Skeletal muscle tissue (tissue), 4 donors: ENCODE measurements around the gene NSMF. TPM values are rescaled to one million over a fixed set of nuclear protein-coding genes. Genes with fewer than 3 reads are reported as not detected.
"Not testable (repeated sequence)": the region's sequence is repeated elsewhere in the genome, so short reads cannot be mapped to it uniquely, and the experiment has no call there.

ENCODE experiments used
- H3K27ac ChIP-seq: one replicate; pipeline ENCODE4 v1.7.0; 2013; ENCODE audit warnings: mild to moderate bottlenecking, low read depth, low read length, inconsistent platforms
- H3K27me3 ChIP-seq, 3 donors: one replicate each; pipeline ENCODE4 v1.7.0; 2013; ENCODE audit warnings: low read length in 3 of 3; ENCODE audit not compliant: control insufficient read depth in 3 of 3, insufficient read depth in 3 of 3
- H3K36me3 ChIP-seq, 3 donors: one replicate each; pipeline ENCODE4 v1.7.0; 2013; ENCODE audit warnings: low read length in 3 of 3; ENCODE audit not compliant: control insufficient read depth in 3 of 3, insufficient read depth in 3 of 3
- H3K4me1 ChIP-seq, 3 donors: one replicate each; pipeline ENCODE4 v1.7.0; 2013; ENCODE audit warnings: low read length in 3 of 3, mild to moderate bottlenecking in 3 of 3; ENCODE audit not compliant: control insufficient read depth in 3 of 3, insufficient read depth in 3 of 3
- H3K4me3 ChIP-seq, 3 donors: one replicate each; pipeline ENCODE4 v1.7.0; 2013; ENCODE audit warnings: low read length in 3 of 3
- H3K9ac ChIP-seq, 3 donors: one replicate each; pipeline ENCODE4 v1.7.0; 2013; ENCODE audit warnings: low read length in 3 of 3, mild to moderate bottlenecking in 3 of 3, moderate library complexity in 2 of 3, low read depth in 1 of 3
- H3K9me3 ChIP-seq, 3 donors: one replicate each; pipeline ENCODE4 v1.7.0; 2013; ENCODE audit warnings: low read length in 3 of 3; ENCODE audit not compliant: control insufficient read depth in 3 of 3
- total RNA-seq: library from RNA; depleted of rRNA; stranded (reverse); fragments of >200 nt; gene quantifications from one replicate; pipeline ENCODE4 v1.2.3, GENCODE V29; 2014
- donor health status: Osteomylitis.

NSMF gene
- total RNA-seq, 1 donor from 2014 or later, result 4.2 TPM

GRCh38 chr9:137412431-137412830, 46.7 kb downstream of the NSMF start:
- peak overlapping the region; percentile 47 for H3K27ac ChIP-seq
- no peaks in the 10 kb centered on the region for H3K36me3 ChIP-seq
- no peaks in the 10 kb centered on the region for H3K27me3 ChIP-seq
- H3K4me1 ChIP-seq, result peaks cover 11 to 31% (median 17%) of the 10 kb centered on the region in 3 donors
- H3K4me3 ChIP-seq, result no peak overlapping the region
- H3K9me3 ChIP-seq, result no peaks in the 10 kb centered on the region
- peak overlapping the region in 1 of 3 donors; percentile 8 for H3K9ac ChIP-seq

GRCh38 chr9:137411645-137412380, 47.3 kb downstream of the NSMF start:
- Histone ChIP-seq H3K4me1 (peaks cover 14 to 36% (median 24%) of the 10 kb centered on the region in 3 donors), H3K4me3 (no peak overlapping the region), H3K27ac (peak overlapping the region; percentile 72), H3K9me3 (no peaks in the 10 kb centered on the region), H3K9ac (peak overlapping the region in 2 of 3 donors; percentile 32 to 62), H3K27me3 (no peaks in the 10 kb centered on the region), H3K36me3 (no peaks in the 10 kb centered on the region)

GRCh38 chr9:137411260-137411644, 47.9 kb downstream of the NSMF start:
- Histone ChIP-seq H3K4me3 (no peak overlapping the region), H3K27ac (peak overlapping the region; percentile 25), H3K9me3 (no peaks in the 10 kb centered on the region), H3K9ac (no peak overlapping the region), H3K27me3 (no peaks in the 10 kb centered on the region), H3K4me1 (peaks cover 14 to 39% (median 28%) of the 10 kb centered on the region in 3 donors), H3K36me3 (no peaks in the 10 kb centered on the region)

- H3K27ac ChIP-seq, result peak overlapping the region; percentile 25
- no peaks in the 10 kb centered on the region for H3K36me3 ChIP-seq
- no peak overlapping the region for H3K4me3 ChIP-seq
- no peaks in the 10 kb centered on the region for H3K9me3 ChIP-seq
- peak overlapping the region in 1 of 3 donors; percentile 8 for H3K9ac ChIP-seq
- H3K27me3 ChIP-seq, result no peaks in the 10 kb centered on the region
- peaks cover 14 to 40% (median 30%) of the 10 kb centered on the region in 3 donors for H3K4me1 ChIP-seq
Observed at GRCh38 chr9:137410891-137411249, 48.3 kb downstream of the NSMF start.

- H3K27ac ChIP-seq, H3K9me3 ChIP-seq, H3K36me3 ChIP-seq, H3K4me3 ChIP-seq, H3K27me3 ChIP-seq: not testable (repeated sequence)
- peak overlapping the region in 1 of 3 donors; percentile 8 for H3K9ac ChIP-seq
- H3K4me1 ChIP-seq, result peaks cover 14 to 40% (median 30%) of the 10 kb centered on the region in 3 donors
Observed at GRCh38 chr9:137410236-137410890, 48.8 kb downstream of the NSMF start.

GRCh38 chr9:137409515-137409914, 49.6 kb downstream of the NSMF start:
- H3K9me3 ChIP-seq, result no peaks in the 10 kb centered on the region
- peaks cover 12 to 37% (median 27%) of the 10 kb centered on the region in 3 donors for H3K4me1 ChIP-seq
- no peaks in the 10 kb centered on the region for H3K36me3 ChIP-seq
- H3K4me3 ChIP-seq, result no peak overlapping the region
- no peaks in the 10 kb centered on the region for H3K27me3 ChIP-seq
- no peak overlapping the region for H3K9ac ChIP-seq
- H3K27ac ChIP-seq, result no peak overlapping the region

GRCh38 chr9:137408651-137409405, 50.3 kb downstream of the NSMF start:
- no peaks in the 10 kb centered on the region for H3K36me3 ChIP-seq
- H3K27ac ChIP-seq, result no peak overlapping the region
- H3K4me3 ChIP-seq, result no peak overlapping the region
- no peak overlapping the region for H3K9ac ChIP-seq
- H3K4me1 ChIP-seq, result peaks cover 7 to 32% (median 22%) of the 10 kb centered on the region in 3 donors
- H3K9me3 ChIP-seq, result no peaks in the 10 kb centered on the region
- no peaks in the 10 kb centered on the region for H3K27me3 ChIP-seq

- H3K27me3 ChIP-seq, result no peaks in the 10 kb centered on the region
- H3K4me1 ChIP-seq, result peaks cover 7 to 29% (median 22%) of the 10 kb centered on the region in 3 donors
- no peaks in the 10 kb centered on the region for H3K9me3 ChIP-seq
- peak overlapping the region in 2 of 3 donors; percentile 62 to 69 for H3K9ac ChIP-seq
- peak overlapping the region; percentile 36 for H3K27ac ChIP-seq
- H3K4me3 ChIP-seq, result peak overlapping the region; percentile 14 to 69 (median 46)
- H3K36me3 ChIP-seq, result no peaks in the 10 kb centered on the region
Observed at GRCh38 chr9:137407590-137408300, 51.4 kb downstream of the NSMF start.

GRCh38 chr9:137406876-137407589, 52.1 kb downstream of the NSMF start:
- H3K9me3 ChIP-seq, result no peaks in the 10 kb centered on the region
- H3K27ac ChIP-seq, result peak overlapping the region; percentile 36
- H3K4me3 ChIP-seq, result peak overlapping the region; percentile 14 to 69 (median 46)
- H3K9ac ChIP-seq, result peak overlapping the region in 2 of 3 donors; percentile 62 to 69
- no peaks in the 10 kb centered on the region for H3K36me3 ChIP-seq
- peaks cover 5 to 25% (median 21%) of the 10 kb centered on the region in 3 donors for H3K4me1 ChIP-seq
- H3K27me3 ChIP-seq, result no peaks in the 10 kb centered on the region
